PC-9 (cell line): ENCODE measurements around the gene TMEM168.

Source experiments
- EZH2 ChIP-seq: fragments of 200-600 bp; sonication (generic); IDR thresholded peaks from 2 replicates; pipeline ENCODE4 v1.8.0; 2017; ENCODE audit warnings: antibody characterized with exemption, low read depth
- TF ChIP-seq, protein P1 (sequence below): fragments of 200-600 bp; sonication (generic); conservative IDR thresholded peaks from 2 replicates; pipeline ENCODE4 v1.6.1; 2017; ENCODE audit warnings: mixed run types, antibody characterized with exemption, mild to moderate bottlenecking, moderate library complexity

DNA sequence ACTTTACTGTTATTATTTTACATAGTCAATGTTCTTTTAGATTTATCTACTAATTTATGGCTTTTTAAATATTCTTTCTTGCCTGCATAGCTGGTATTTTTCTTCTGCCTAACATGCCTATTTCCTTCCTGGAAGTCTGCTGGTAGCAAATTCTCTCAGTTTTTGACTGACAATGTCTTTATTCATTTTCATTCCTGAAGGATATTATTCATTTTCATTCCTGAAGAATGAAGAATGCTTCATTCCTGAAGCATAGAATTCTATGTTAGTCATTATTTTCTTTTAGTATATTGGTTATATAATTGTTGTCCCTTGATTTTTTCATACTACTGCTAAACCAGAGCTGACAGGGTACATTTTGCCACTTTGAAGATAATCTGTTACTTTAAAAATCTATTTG lies 41.8 kb downstream of the TMEM168 start:
- TF ChIP-seq, protein P1, sequence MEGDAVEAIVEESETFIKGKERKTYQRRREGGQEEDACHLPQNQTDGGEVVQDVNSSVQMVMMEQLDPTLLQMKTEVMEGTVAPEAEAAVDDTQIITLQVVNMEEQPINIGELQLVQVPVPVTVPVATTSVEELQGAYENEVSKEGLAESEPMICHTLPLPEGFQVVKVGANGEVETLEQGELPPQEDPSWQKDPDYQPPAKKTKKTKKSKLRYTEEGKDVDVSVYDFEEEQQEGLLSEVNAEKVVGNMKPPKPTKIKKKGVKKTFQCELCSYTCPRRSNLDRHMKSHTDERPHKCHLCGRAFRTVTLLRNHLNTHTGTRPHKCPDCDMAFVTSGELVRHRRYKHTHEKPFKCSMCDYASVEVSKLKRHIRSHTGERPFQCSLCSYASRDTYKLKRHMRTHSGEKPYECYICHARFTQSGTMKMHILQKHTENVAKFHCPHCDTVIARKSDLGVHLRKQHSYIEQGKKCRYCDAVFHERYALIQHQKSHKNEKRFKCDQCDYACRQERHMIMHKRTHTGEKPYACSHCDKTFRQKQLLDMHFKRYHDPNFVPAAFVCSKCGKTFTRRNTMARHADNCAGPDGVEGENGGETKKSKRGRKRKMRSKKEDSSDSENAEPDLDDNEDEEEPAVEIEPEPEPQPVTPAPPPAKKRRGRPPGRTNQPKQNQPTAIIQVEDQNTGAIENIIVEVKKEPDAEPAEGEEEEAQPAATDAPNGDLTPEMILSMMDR, result no peak
- TF ChIP-seq EZH2, result no peak
